Posterior vena cava (tissue), 2 donors: Measurements from ENCODE around the gene PLD1. TPM values are rescaled to one million over a fixed set of nuclear protein-coding genes. Genes with fewer than 3 reads are reported as not detected.
A peak's percentile ranks its signal among the peaks of the same experiment; 100 is the strongest.
"Not testable (repeated sequence)": the region's sequence is repeated elsewhere in the genome, so short reads cannot be mapped to it uniquely, and the experiment has no call there.

Experiments
- DNase-seq: peaks from one replicate; pipeline ENCODE4 v3.0.0-alpha.2; 2020; ENCODE audit warnings: low spot score
- intact Hi-C, 2 donors: fragments of 100-400 bp; cut with DNase I; formaldehyde crosslinking; loops; one replicate each; pipeline versions ENCODE4 v1.14.1 to v1.14.2; 2022 to 2023
- long read RNA-seq, 2 donors: library from polyadenylated mRNA; unstranded; transcript quantifications; one replicate each; pipeline ENCODE4 v2.0.0, GENCODE V29; 2020 to 2021
- total RNA-seq, 2 donors: library from RNA; stranded (reverse); fragmentation: NEBNext Ultra II Directional; extraction: Animal tissue kit (Norgen Biotek cat#: 25700); gene quantifications; one replicate each; pipeline ENCODE4 v1.2.1, GENCODE V29; 2021
- donor health status: DM: yes; HTN: yes; CAD: no.
- donor health status: DM: yes; HTN: yes; CAD: no.

The PLD1 gene
- total RNA-seq, result 10 to 100 TPM; 18.5 to 30.9 TPM
- long read RNA-seq, donor 1, partial matches to known transcripts, result 4 of 7 reads
- long read RNA-seq, donor 1, other reads (novel, unspliced or antisense), result 3 of 7 reads
- long read RNA-seq, donor 2, partial matches to known transcripts, result 0 of 6 reads
- long read RNA-seq, donor 2, other reads (novel, unspliced or antisense), result 2 of 6 reads

- intact Hi-C loops, result loop anchor here in 1 of 2 donors (10.0 kb wide), 1 partner anchor 235 kb away; no protein-coding TSS in a partner anchor
Observed at GRCh38 chr3:171809861-171810628, at the start of gene PLD1. Gene PLD1 (minus strand): TSS chr3:171810483. CDS start chr3:171738051, 72,432 bp downstream.

GRCh38 chr3:171858770-171859169 is 48.5 kb upstream of the PLD1 start:
- DNase-seq, intact Hi-C loops: not testable (repeated sequence)

More at GRCh38 chr3:171809861-171810628, at the start of gene PLD1:
- DNase-seq, result peak; percentile 96

DNA sequence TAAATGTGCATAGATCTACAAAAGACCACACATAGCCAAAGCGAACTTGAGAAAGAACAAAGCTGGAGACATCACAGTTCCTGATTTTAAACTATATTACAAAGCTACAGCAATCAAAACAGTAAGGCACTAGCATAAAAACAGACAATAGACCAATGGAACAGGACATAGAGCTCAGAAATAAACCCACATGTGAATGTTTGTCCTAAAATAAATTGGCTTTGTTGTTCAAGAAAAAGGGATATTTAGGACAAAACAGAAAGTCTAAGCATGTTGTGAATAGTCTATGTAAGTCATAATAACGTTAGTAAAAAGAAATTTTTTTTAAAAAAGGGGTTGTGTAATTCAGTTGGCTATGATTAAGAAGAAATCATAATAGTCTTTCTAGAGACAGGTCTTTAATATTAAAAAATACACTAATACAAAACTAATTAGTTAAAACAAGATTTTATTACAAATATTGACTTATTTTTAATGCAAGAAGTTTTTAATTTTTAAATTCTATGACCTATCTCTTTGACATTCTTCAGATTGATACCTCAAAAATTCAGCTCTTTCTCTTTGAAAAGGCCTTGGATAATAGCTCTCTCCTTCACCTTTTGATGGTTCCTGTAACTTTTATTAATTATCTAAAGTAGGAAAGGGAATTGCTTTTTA is 44.5 kb upstream of the PLD1 start:
- intact Hi-C loops, result no loop called here
- DNase-seq, result no peak

- DNase-seq, result no peak
- intact Hi-C loops, result no loop called here
Observed at GRCh38 chr3:171851660-171852058, 41.4 kb upstream of the PLD1 start.

DNA sequence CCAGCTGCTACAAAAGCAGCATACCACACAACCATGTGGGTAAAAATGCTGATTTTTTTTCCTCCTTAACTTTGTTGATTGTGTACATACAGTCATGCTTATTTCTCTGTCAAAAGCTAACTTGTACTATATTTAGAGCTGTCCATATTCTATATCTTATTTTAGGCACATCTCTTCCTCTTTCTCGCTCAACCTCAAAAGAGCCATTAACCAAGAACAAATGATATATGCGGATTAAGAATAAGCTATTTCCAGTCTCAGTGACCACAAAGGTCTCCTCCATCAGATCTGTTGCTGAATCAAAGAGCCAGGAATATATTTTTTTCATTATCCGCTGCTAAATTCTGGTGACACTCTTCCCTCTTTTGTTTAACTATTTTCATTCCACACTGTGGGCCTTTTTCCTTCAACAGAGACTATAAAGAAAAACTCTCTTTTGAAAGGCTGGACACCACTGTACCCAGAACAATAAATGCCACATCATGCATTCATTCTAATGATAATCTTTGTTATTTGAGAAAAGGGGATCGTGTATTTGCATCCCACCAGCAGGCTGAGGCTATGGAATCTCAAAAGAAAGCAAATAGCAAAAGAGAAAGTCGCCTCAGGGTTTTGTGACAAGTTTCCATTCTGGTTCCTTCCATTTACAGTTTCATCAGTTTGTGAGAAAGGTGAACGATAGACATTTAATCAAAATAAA is 40.8 kb upstream of the PLD1 start:
- intact Hi-C loops, result no loop called here
- DNase-seq, result no peak

DNA sequence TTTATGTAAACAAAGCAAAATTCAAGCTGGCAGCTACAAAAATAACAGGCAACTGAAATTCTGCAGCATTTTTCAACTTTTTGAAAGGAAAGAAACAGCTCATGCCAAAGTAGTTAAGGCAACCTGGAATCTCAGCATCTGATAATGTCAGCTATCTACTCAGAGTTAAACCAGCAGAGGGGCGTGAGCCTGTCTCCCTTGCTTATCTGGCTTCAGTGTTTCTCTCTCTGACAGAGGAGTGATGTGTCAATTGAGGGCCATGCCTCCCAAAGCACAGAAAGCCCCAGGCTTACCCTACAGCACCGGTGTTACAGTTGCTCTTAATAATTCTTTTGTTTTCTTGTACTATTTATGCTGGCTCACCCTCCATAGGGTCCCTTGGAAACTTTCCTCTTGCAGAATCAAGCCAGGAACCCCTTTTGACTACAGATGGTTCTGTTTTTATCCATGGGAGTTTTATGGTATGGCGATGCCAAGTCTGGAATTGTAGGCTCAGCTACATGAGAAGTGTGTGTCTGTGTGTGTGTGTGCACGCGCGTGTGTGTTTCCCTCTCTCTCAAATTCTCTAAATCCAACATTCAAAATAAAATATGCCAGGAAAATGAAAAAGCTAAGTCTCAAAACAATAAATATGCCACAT is 40.2 kb upstream of the PLD1 start:
- intact Hi-C loops, result no loop called here
- no peak for DNase-seq

GRCh38 chr3:171849617-171850319 is 39.5 kb upstream of the PLD1 start:
- intact Hi-C loops, result loop anchor here in 1 of 2 donors (5.0 kb wide), 1 partner anchor 862 kb away; no protein-coding TSS in a partner anchor

DNA sequence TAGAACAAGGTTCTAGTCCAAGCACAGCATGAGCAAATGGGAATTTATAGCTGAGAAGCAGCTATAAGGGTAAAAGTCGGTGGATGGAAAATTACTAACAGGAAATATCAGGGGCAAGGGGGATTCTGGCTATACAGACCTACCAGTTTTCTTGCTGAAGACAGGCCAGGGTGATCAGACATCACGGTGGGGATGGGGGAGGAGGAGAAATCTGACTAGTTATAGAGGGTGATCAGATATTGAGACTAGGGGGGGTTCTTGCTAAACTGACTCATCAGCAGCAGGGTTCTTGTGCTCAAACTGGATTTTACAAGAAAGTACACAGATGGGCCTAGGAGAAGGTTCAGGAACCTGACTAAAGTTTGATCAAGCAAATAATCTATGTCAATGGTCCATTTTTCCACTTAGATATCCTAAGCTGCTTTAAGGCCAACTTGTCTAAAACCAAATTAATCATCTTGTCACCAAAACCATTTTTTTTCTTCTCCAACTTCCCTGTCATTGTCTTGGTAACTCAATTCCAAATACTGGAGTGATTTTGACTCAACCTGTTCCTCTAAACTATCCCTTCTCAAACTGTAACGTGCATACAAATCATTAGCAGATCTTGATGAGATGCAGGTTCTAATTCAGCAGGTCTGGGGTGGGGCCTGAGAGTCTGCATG is 37.4 kb upstream of the PLD1 start:
- intact Hi-C loops, result loop anchor here in 1 of 2 donors (5.0 kb wide), 1 partner anchor 860 kb away; no protein-coding TSS in a partner anchor
- no peak for DNase-seq

More at GRCh38 chr3:171849617-171850319, 39.5 kb upstream of the PLD1 start:
- no peak for DNase-seq

DNA sequence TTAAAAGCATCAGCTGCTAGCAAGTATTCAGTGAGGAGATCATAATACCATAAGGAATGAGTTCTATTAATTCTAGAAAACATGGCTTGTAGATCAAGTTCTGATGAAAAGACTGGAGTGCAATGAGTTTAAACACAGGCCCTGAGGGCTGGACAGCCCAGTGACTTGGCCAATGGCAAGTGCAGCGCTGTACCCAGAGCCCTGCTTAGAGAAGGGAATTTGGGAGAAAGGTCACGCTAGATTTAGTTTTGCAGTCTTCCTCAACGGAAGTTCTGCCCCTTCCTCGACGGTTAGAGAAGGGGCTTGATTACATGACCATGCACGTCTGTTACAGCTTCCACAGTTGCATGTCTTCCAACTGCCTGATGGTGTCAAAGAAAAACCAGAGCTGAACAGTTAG is 36.9 kb upstream of the PLD1 start:
- intact Hi-C loops, result loop anchor here in 1 of 2 donors (5.0 kb wide), 1 partner anchor 860 kb away; no protein-coding TSS in a partner anchor
- DNase-seq, result no peak

DNA sequence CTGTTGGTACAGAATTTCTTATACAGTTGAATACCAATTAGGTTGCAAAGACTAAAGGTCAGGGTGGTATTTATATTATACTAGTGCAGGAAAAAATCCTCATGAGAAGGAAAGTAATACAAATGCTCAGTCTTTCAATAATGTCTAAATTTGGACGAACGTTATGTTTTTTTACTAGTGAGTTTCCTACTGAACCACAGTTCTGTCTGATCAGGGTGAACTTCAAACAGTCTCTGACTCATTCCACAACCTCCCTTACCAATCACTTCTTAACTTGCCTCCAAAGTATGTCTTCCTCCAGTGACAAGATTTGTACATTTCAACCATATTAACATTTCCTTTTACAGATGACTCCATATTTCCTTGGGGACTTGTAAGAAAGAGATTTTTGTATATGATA is 36.3 kb upstream of the PLD1 start:
- intact Hi-C loops, result loop anchor here in 1 of 2 donors (5.0 kb wide), 1 partner anchor 859 kb away; no protein-coding TSS in a partner anchor
- DNase-seq, result no peak

DNA sequence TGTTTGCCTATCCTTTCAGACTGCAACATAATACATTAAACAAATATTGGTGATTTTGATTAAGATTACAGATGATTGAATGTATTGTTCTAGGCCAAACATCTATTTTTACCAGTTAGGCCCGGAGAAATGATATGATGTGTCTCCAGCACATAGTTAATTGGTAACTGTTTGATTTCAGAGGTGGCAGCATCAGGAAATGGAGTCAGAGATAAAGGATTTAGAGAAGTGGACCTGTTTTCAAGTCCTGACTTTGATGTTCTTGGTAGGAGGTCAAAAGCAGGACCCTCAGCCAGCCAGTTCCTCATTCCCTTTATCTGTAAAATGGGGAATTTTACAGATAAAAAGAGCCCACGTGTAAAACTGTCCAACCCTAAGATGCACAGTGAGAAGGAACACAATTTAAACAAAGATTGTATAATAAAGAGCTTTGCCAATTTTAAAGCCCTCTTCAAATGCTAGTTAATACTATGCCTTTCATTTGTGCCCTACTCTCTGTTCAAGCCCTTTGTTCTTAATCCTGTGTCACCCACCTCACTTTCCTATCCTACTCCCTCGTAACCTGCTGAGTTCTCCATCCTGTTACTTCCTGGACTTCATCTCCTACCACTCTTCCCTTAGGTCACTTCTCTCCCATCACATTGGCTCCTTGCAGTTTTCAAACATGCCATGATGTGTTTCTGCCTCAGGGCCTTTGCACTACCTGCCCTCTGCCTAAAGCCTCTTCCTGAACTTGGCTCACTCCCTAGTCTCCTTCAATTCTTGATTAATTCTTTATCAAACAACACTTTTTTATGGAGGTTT is 35.4 kb upstream of the PLD1 start:
- intact Hi-C loops, result loop anchor here in 1 of 2 donors (5.0 kb wide), 1 partner anchor 858 kb away; no protein-coding TSS in a partner anchor
- no peak for DNase-seq

DNA sequence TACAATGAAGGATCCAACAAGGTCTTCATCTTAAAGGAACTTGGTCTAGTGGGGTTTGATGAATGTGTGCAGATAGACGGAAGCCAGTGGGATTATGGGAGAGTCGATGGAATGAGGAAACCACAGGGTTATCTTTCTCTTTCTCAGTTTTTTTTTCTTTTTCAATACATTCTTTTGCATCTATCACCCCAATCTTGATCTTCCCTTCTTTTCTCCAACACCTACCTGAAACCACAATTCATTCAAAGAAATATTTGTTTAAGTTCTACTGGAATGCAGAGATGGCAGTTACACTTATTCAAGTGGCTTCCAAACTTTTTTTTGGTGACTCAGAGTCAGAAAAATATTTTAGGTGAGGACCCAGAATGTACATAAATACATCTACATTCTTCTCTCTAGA is 34.6 kb upstream of the PLD1 start:
- DNase-seq, result no peak
- intact Hi-C loops, result loop anchor here in 1 of 2 donors (5.0 kb wide), 2 partner anchors 858 to 1618 kb away; no protein-coding TSS in a partner anchor

- intact Hi-C loops, result loop anchor here in 1 of 2 donors (5.0 kb wide), 1 partner anchor 1616 kb away; no protein-coding TSS in a partner anchor
- no peak for DNase-seq
Observed at GRCh38 chr3:171842864-171843518, 32.7 kb upstream of the PLD1 start, which contains the start of gene TMEM212. Gene TMEM212 (plus strand): TSS chr3:171843349. CDS start chr3:171843384, 35 bp downstream.

DNA sequence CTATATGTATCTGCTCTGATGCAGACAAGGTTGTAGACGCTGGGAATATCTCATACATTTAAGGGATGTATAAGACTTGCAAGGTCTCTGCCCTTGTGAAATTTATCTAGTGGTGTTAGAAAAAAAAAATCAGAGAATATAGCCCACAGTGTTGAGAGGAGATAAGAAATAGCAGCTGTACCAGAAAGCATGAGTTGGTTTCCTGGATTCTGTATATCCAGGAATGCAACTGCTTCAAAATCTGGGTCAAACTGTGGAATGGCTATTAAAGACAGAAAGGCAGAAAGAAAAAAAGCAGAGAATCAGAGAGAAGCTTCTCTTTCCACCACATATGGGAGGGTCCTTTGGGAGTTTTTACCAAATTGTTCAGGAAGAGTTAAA is 31.3 kb upstream of the PLD1 start:
- intact Hi-C loops, result loop anchor here in 1 of 2 donors (5.0 kb wide), 1 partner anchor 1614 kb away; no protein-coding TSS in a partner anchor
- DNase-seq, result no peak

- intact Hi-C loops, result loop anchor here in 1 of 2 donors (5.0 kb wide), 1 partner anchor 1614 kb away; no protein-coding TSS in a partner anchor
- no peak for DNase-seq
Observed at GRCh38 chr3:171840811-171841619, 30.7 kb upstream of the PLD1 start.
